HEK293 (cell line): ENCODE results near the gene ZFPM1.

ENCODE experiments used
- CTCF ChIA-PET: fragments of 350-600 bp; formaldehyde crosslinking; extraction: SDS; loops from one replicate; lab custom pipeline; 2021; ENCODE audit warnings: antibody characterized with exemption; lab: Yijun Ruan, JAX
- POLR2A ChIA-PET: fragments of 300-600 bp; formaldehyde crosslinking; extraction: SDS; loops from one replicate; lab custom pipeline; 2020; ENCODE audit warnings: antibody characterized with exemption, inconsistent platforms; lab: Yijun Ruan, JAX
- H3K27ac ChIP-seq: fragments of 200-500 bp; sonication (Bioruptor generic); 2 replicates; pipeline ENCODE4 v1.5.1; 2014; ENCODE audit warnings: low read depth, low read length, control low read depth, inconsistent platforms; ENCODE audit errors: extremely low read depth
- H3K36me3 ChIP-seq, 2 experiments: fragments of 200-500 bp in 1 of 2; sonication (Bioruptor generic) in 1 of 2; 1 replicate in 1 of 2; 2 replicates in 1 of 2; pipeline ENCODE4 v1.5.1; 2014 to 2017; ENCODE audit warnings: inconsistent platforms in 2 of 2, low read length in 2 of 2; ENCODE audit not compliant: control insufficient read depth in 2 of 2, insufficient read depth in 1 of 2
- H3K4me1 ChIP-seq: fragments of 200-500 bp; sonication (Bioruptor generic); 2 replicates; pipeline ENCODE4 v1.5.1; 2014; ENCODE audit warnings: mild to moderate bottlenecking, low read length, inconsistent platforms; ENCODE audit not compliant: control insufficient read depth, insufficient read depth
- H3K4me3 ChIP-seq: 2 replicates; pipeline ENCODE4 v1.5.1; 2011; ENCODE audit warnings: low read depth, mild to moderate bottlenecking, control low read depth, low read length, moderate library complexity
- H3K9me3 ChIP-seq: fragments of 200-500 bp; sonication (Bioruptor generic); 2 replicates; pipeline ENCODE4 v1.5.1; 2014; ENCODE audit warnings: low read depth, low read length, inconsistent platforms; ENCODE audit not compliant: control insufficient read depth, insufficient read depth
- AEBP2 ChIP-seq: fragments of 450-650 bp; formaldehyde crosslinking; IDR thresholded peaks from 2 replicates; pipeline ENCODE4 v1.5.1; 2016; ENCODE audit warnings: missing biosample characterization, missing genetic modification characterization, borderline replicate concordance
- GLIS1 ChIP-seq: fragments of 450-650 bp; formaldehyde crosslinking; IDR thresholded peaks from 2 replicates; pipeline ENCODE4 v1.5.1; 2016; ENCODE audit warnings: missing biosample characterization, missing genetic modification characterization
- IKZF3 ChIP-seq: fragments of 450-650 bp; IDR thresholded peaks from 2 replicates; pipeline ENCODE4 v1.5.0; 2018; ENCODE audit warnings: missing biosample characterization, mild to moderate bottlenecking, missing genetic modification characterization, moderate library complexity
- KLF8 ChIP-seq: fragments of 450-650 bp; formaldehyde crosslinking; IDR thresholded peaks from 2 replicates; pipeline ENCODE4 v1.5.1; 2016; ENCODE audit warnings: missing biosample characterization, missing genetic modification characterization
- WT1 ChIP-seq: fragments of 450-650 bp; formaldehyde crosslinking; IDR thresholded peaks from 2 replicates; pipeline ENCODE4 v1.5.1; 2016; ENCODE audit warnings: missing biosample characterization, missing genetic modification characterization
- ZBTB10 ChIP-seq: fragments of 450-650 bp; formaldehyde crosslinking; IDR thresholded peaks from 2 replicates; pipeline ENCODE4 v1.5.1; 2016; ENCODE audit warnings: missing biosample characterization, missing genetic modification characterization
- ZBTB17 ChIP-seq: fragments of 450-650 bp; formaldehyde crosslinking; IDR thresholded peaks from 2 replicates; pipeline ENCODE4 v1.5.1; 2016; ENCODE audit warnings: missing biosample characterization, missing genetic modification characterization
- ZNF10 ChIP-seq: fragments of 450-650 bp; formaldehyde crosslinking; IDR thresholded peaks from 2 replicates; pipeline ENCODE4 v1.5.1; 2017; ENCODE audit warnings: missing biosample characterization, missing genetic modification characterization
- ZNF274 ChIP-seq, 2 experiments: fragments of 200-500 bp in 1 of 2; fragments of 450-650 bp in 1 of 2; sonication (Bioruptor generic) in 1 of 2; formaldehyde crosslinking in 1 of 2; IDR thresholded peaks; 2 replicates each; pipeline versions ENCODE4 v1.5.1 to v1.6.1; 2014 to 2016; ENCODE audit warnings: borderline replicate concordance in 1 of 2, inconsistent platforms in 1 of 2, low read length in 1 of 2, missing biosample characterization in 1 of 2, missing genetic modification characterization in 1 of 2
- ZNF280D ChIP-seq: fragments of 450-650 bp; formaldehyde crosslinking; IDR thresholded peaks from 2 replicates; pipeline ENCODE4 v1.5.1; 2016; ENCODE audit warnings: missing biosample characterization, missing genetic modification characterization
- ZNF335 ChIP-seq: fragments of 450-650 bp; formaldehyde crosslinking; conservative IDR thresholded peaks from 2 replicates; pipeline ENCODE4 v1.5.1; 2016; ENCODE audit warnings: missing biosample characterization, missing genetic modification characterization
- ZNF366 ChIP-seq: fragments of 450-650 bp; formaldehyde crosslinking; conservative IDR thresholded peaks from 2 replicates; pipeline ENCODE4 v1.5.1; 2016; ENCODE audit warnings: missing biosample characterization, missing genetic modification characterization
- ZNF398 ChIP-seq: fragments of 450-650 bp; formaldehyde crosslinking; IDR thresholded peaks from 2 replicates; pipeline ENCODE4 v1.5.1; 2017; ENCODE audit warnings: missing biosample characterization, missing genetic modification characterization
- ZNF558 ChIP-seq: fragments of 450-650 bp; formaldehyde crosslinking; IDR thresholded peaks from 2 replicates; pipeline ENCODE4 v1.5.1; 2016; ENCODE audit warnings: missing biosample characterization, missing genetic modification characterization
- ZNF561 ChIP-seq: fragments of 450-650 bp; IDR thresholded peaks from 2 replicates; pipeline ENCODE4 v1.5.1; 2018; ENCODE audit warnings: missing biosample characterization, missing genetic modification characterization, borderline replicate concordance
- ZNF621 ChIP-seq: fragments of 450-650 bp; formaldehyde crosslinking; IDR thresholded peaks from 2 replicates; pipeline ENCODE4 v1.5.1; 2017; ENCODE audit warnings: missing biosample characterization, missing genetic modification characterization
- ZNF639 ChIP-seq: fragments of 450-650 bp; formaldehyde crosslinking; IDR thresholded peaks from 2 replicates; pipeline ENCODE4 v1.5.1; 2016; ENCODE audit warnings: missing biosample characterization, missing genetic modification characterization
- ZSCAN18 ChIP-seq: fragments of 450-650 bp; formaldehyde crosslinking; IDR thresholded peaks from 2 replicates; pipeline ENCODE4 v1.5.1; 2016; ENCODE audit warnings: missing biosample characterization, missing genetic modification characterization

Gene ZFPM1

GRCh38 chr16:88509749-88510069 is 56.6 kb downstream of the ZFPM1 start (continued):
- TF ChIP-seq ZNF274 (IDR thresholded peaks at IDR 0.05; ENCODE audit: low read length) (no peak), ZNF274 (tag by site-specific recombination; IDR thresholded peaks at IDR 0.05; ENCODE audit: borderline replicate concordance) (no peak), KLF8 (no peak), GLIS1 (tag by site-specific recombination) (no peak; the same call in 1 of the 2 replicates), ZNF621 (tag by site-specific recombination) (no peak), ZNF280D (tag by site-specific recombination) (no peak), ZBTB10 (tag by site-specific recombination) (no peak), ZNF639 (tag by site-specific recombination) (no peak), ZNF10 (no peak), ZNF398 (tag by site-specific recombination) (no peak), ZBTB17 (no peak), ZNF561 (no peak), ZNF558 (no peak)

GRCh38 chr16:88510091-88510994 is 57.3 kb downstream of the ZFPM1 start:
- Histone ChIP-seq H3K27ac (peak overlapping the region; percentile 48; the same call in 1 of the 2 replicates), H3K4me3 (no peak overlapping the region), H3K9me3 (no peaks in the 10 kb centered on the region), H3K36me3 (peaks cover 0 to 8% of the 10 kb centered on the region in 2 experiments; a peak in 1 of 3 replicates), H3K4me1 (peaks cover 11% of the 10 kb centered on the region)
- CTCF ChIA-PET = interaction anchor here (0.9 to 1.4 kb wide), 3 partner anchors 18 to 67 kb away, joined by 3 read pairs; no protein-coding TSS in a partner anchor
- POLR2A ChIA-PET = no interaction called here
- 0 out of 2 replicates have a peak, but pooled peaks have one; percentile 15 for TF ChIP-seq WT1
- TF ChIP-seq ZSCAN18 (tag by site-specific recombination) = no peak
- TF ChIP-seq IKZF3 (tag by site-specific recombination) = peak; percentile 94
- TF ChIP-seq ZBTB10 (tag by site-specific recombination) = peak; percentile 37; the same call in 1 of the 2 replicates
- no peak for TF ChIP-seq ZNF366
- peak; percentile 39; the same call in 1 of the 2 replicates for TF ChIP-seq ZNF335 (tag by site-specific recombination)
- TF ChIP-seq GLIS1 (tag by site-specific recombination) = peak; percentile 94
- TF ChIP-seq AEBP2 (tag by site-specific recombination) = no peak
